H9 (cell line): Measurements from ENCODE around the gene RLN1. TPM values are rescaled to one million over a fixed set of nuclear protein-coding genes. Genes with fewer than 3 reads are reported as not detected.

Experiments
- DNase-seq: peaks from one replicate; pipeline ENCODE4 v3.0.0-alpha.2; 2017
- H2AFZ ChIP-seq: one replicate; pipeline ENCODE4 v1.6.1; 2013; ENCODE audit warnings: mild to moderate bottlenecking, low read length, control low read depth, moderate library complexity
- H2AK5ac ChIP-seq: 2 replicates; pipeline ENCODE4 v1.6.1; 2013; ENCODE audit warnings: low read length, control low read depth, mixed read lengths; ENCODE audit not compliant: insufficient read length
- H2BK120ac ChIP-seq: one replicate; pipeline ENCODE4 v1.6.1; 2013; ENCODE audit warnings: low read depth, mild to moderate bottlenecking, low read length, control low read depth, inconsistent platforms; ENCODE audit not compliant: poor library complexity, severe bottlenecking
- H2BK12ac ChIP-seq: 2 replicates; pipeline ENCODE4 v1.6.1; 2013; ENCODE audit warnings: low read length, control low read depth, mixed read lengths, low read depth; ENCODE audit not compliant: insufficient read length
- H2BK15ac ChIP-seq: 2 replicates; pipeline ENCODE4 v1.6.1; 2013; ENCODE audit warnings: low read depth, low read length, control low read depth
- H2BK20ac ChIP-seq: one replicate; pipeline ENCODE4 v1.6.1; 2013; ENCODE audit warnings: low read depth, mild to moderate bottlenecking, low read length, control low read depth, inconsistent platforms; ENCODE audit not compliant: poor library complexity, severe bottlenecking
- H2BK5ac ChIP-seq: 2 replicates; pipeline ENCODE4 v1.6.1; 2013; ENCODE audit warnings: low read length, control low read depth, mixed read lengths; ENCODE audit not compliant: insufficient read length
- H3K14ac ChIP-seq: 2 replicates; pipeline ENCODE4 v1.6.1; 2013; ENCODE audit warnings: low read length, control low read depth; ENCODE audit not compliant: insufficient read depth
- H3K18ac ChIP-seq: 2 replicates; pipeline ENCODE4 v1.6.1; 2013; ENCODE audit warnings: low read depth, mild to moderate bottlenecking, mixed read lengths, low read length, control low read depth; ENCODE audit not compliant: insufficient read length
- H3K23ac ChIP-seq: 2 replicates; pipeline ENCODE4 v1.6.1; 2013; ENCODE audit warnings: low read length, control low read depth, mixed read lengths, low read depth; ENCODE audit not compliant: insufficient read length
- H3K23me2 ChIP-seq: 2 replicates; pipeline ENCODE4 v1.6.1; 2013; ENCODE audit warnings: low read depth, mild to moderate bottlenecking, mixed read lengths, low read length, control low read depth; ENCODE audit not compliant: insufficient read length, poor library complexity, severe bottlenecking
- H3K27ac ChIP-seq: 2 replicates; pipeline ENCODE4 v1.5.1; 2013; ENCODE audit warnings: low read length, control low read depth, mixed read lengths, low read depth; ENCODE audit not compliant: insufficient read length
- H3K27me3 ChIP-seq: 2 replicates; pipeline ENCODE4 v1.6.1; 2013; ENCODE audit warnings: low read length, control low read depth, inconsistent platforms; ENCODE audit not compliant: insufficient read depth
- H3K4ac ChIP-seq: 2 replicates; pipeline ENCODE4 v1.6.1; 2013; ENCODE audit warnings: low read depth, mild to moderate bottlenecking, control low read depth, inconsistent platforms, low read length, moderate library complexity
- H3K4me1 ChIP-seq: 2 replicates; pipeline ENCODE4 v1.6.1; 2013; ENCODE audit warnings: low read length, control low read depth, inconsistent platforms; ENCODE audit not compliant: insufficient read depth
- H3K4me2 ChIP-seq: 2 replicates; pipeline ENCODE4 v1.6.1; 2013; ENCODE audit warnings: low read length, control low read depth, mixed read lengths; ENCODE audit not compliant: insufficient read length, insufficient read depth
- H3K56ac ChIP-seq: 2 replicates; pipeline ENCODE4 v1.6.1; 2013; ENCODE audit warnings: low read depth, mild to moderate bottlenecking, mixed read lengths, low read length, control low read depth; ENCODE audit not compliant: insufficient read length
- H3K79me1 ChIP-seq: 2 replicates; pipeline ENCODE4 v1.6.1; 2013; ENCODE audit warnings: low read depth, mild to moderate bottlenecking, moderate library complexity, low read length, control low read depth, inconsistent platforms; ENCODE audit not compliant: insufficient read depth, poor library complexity, severe bottlenecking
- H3K79me2 ChIP-seq: 2 replicates; pipeline ENCODE4 v1.6.1; 2013; ENCODE audit warnings: low read length, control low read depth, inconsistent platforms; ENCODE audit not compliant: insufficient read depth
- H3K9ac ChIP-seq: 2 replicates; pipeline ENCODE4 v1.6.1; 2013; ENCODE audit warnings: low read length, control low read depth, mixed read lengths; ENCODE audit not compliant: insufficient read length; ENCODE audit errors: extremely low read depth
- H3K9me3 ChIP-seq: one replicate; pipeline ENCODE4 v1.6.1; 2013; ENCODE audit warnings: low read depth, low read length, inconsistent platforms; ENCODE audit not compliant: control insufficient read depth
- H3T11ph ChIP-seq: one replicate; pipeline ENCODE4 v1.6.1; 2013; ENCODE audit warnings: mild to moderate bottlenecking, low read length, control low read depth, inconsistent platforms
- H4K20me1 ChIP-seq: one replicate; pipeline ENCODE4 v1.6.1; 2013; ENCODE audit not compliant: control insufficient read depth, insufficient read length, insufficient read depth
- H4K5ac ChIP-seq: 2 replicates; pipeline ENCODE4 v1.6.1; 2013; ENCODE audit warnings: low read depth, mild to moderate bottlenecking, mixed read lengths, low read length, control low read depth; ENCODE audit not compliant: insufficient read length
- H4K8ac ChIP-seq: replicated peaks from 2 replicates; pipeline ENCODE4 v1.6.1; 2013; ENCODE audit warnings: low read length, control low read depth, mixed read lengths, low read depth; ENCODE audit not compliant: insufficient read length
- H4K91ac ChIP-seq: 2 replicates; pipeline ENCODE4 v1.6.1; 2013; ENCODE audit warnings: low read depth, mild to moderate bottlenecking, moderate library complexity, mixed read lengths, low read length, control low read depth; ENCODE audit not compliant: insufficient read length
- H3K27ac Mint-ChIP-seq, 3 experiments: 2 replicates in 2 of 3; 3 replicates in 1 of 3; pipeline ENCODE4 v1.8.0; 2020 to 2021; ENCODE audit warnings: mixed read lengths in 3 of 3, mild to moderate bottlenecking in 1 of 3, moderate library complexity in 1 of 3
- H3K27me3 Mint-ChIP-seq: 2 replicates; pipeline ENCODE4 v1.8.0; 2021; ENCODE audit warnings: low read depth, mild to moderate bottlenecking, moderate library complexity, mixed read lengths
- H3K36me3 Mint-ChIP-seq, 3 experiments: 2 replicates in 2 of 3; 3 replicates in 1 of 3; pipeline ENCODE4 v1.8.0; 2020 to 2021; ENCODE audit warnings: low read depth in 3 of 3, mixed read lengths in 3 of 3; ENCODE audit not compliant: insufficient read depth in 1 of 3
- H3K4me1 Mint-ChIP-seq, 2 experiments: 2 replicates each; pipeline ENCODE4 v1.8.0; 2020; ENCODE audit warnings: mixed read lengths in 2 of 2
- H3K4me3 Mint-ChIP-seq, 2 experiments: 2 replicates in 1 of 2; 3 replicates in 1 of 2; pipeline ENCODE4 v1.8.0; 2020 to 2021; ENCODE audit warnings: mild to moderate bottlenecking in 2 of 2, mixed read lengths in 2 of 2, moderate library complexity in 1 of 2
- H3K9me3 Mint-ChIP-seq, 2 experiments: 2 replicates in 1 of 2; 3 replicates in 1 of 2; pipeline ENCODE4 v1.8.0; 2020; ENCODE audit warnings: mild to moderate bottlenecking in 2 of 2, mixed read lengths in 2 of 2, moderate library complexity in 1 of 2
- CTCF ChIP-seq: fragments of 200-600 bp; sonication (generic); conservative IDR thresholded peaks from 3 replicates; pipeline ENCODE4 v1.8.0; 2021; ENCODE audit warnings: antibody characterized with exemption, mild to moderate bottlenecking
- total RNA-seq: library from RNA; stranded (reverse); gene quantifications from 2 replicates; pipeline ENCODE4 v1.2.1, GENCODE V29; 2021

Gene RLN1
- total RNA-seq, 1 experiment from 2014 or later: 0.52 TPM

GRCh38 chr9:5310851-5311250 lies 28.8 kb downstream of the RLN1 start:
- Histone ChIP-seq H2AK5ac (no peak overlapping the region), H2AFZ (no peak overlapping the region), H3K4me2 (no peak overlapping the region), H2BK120ac (no peak overlapping the region), H3K18ac (no peak overlapping the region), H3K4ac (no peak overlapping the region), H2BK20ac (no peak overlapping the region), H3K27ac (no peak overlapping the region), H4K5ac (no peak overlapping the region), H4K91ac (no peak overlapping the region), H3K23ac (no peak overlapping the region), H3K4me1 (no peaks in the 10 kb centered on the region), H3K9ac (no peak overlapping the region), H3K14ac (no peak overlapping the region), H3K9me3 (no peaks in the 10 kb centered on the region), H2BK12ac (no peak overlapping the region), H3K79me2 (no peaks in the 10 kb centered on the region), H3T11ph (no peak overlapping the region), H2BK5ac (no peak overlapping the region), H4K8ac (no peak overlapping the region), H3K27me3 (no peaks in the 10 kb centered on the region), H2BK15ac (no peak overlapping the region), H3K23me2 (no peaks in the 10 kb centered on the region), H3K79me1 (no peaks in the 10 kb centered on the region), H3K56ac (no peak overlapping the region), H4K20me1 (no peaks in the 10 kb centered on the region)
- TF ChIP-seq CTCF: no peak
- no peak overlapping the region for H3K4me3 Mint-ChIP-seq
- peaks cover 5 to 10% of the 10 kb centered on the region in 2 experiments; a peak in 3 of 5 replicates for H3K9me3 Mint-ChIP-seq
- no peak overlapping the region; a peak in 1 of 7 replicates for H3K27ac Mint-ChIP-seq
- no peaks in the 10 kb centered on the region for H3K4me1 Mint-ChIP-seq
- no peak for DNase-seq
- H3K27me3 Mint-ChIP-seq: no peaks in the 10 kb centered on the region; the same call in 1 of the 2 replicates
- peaks cover 2 to 9% (median 4%) of the 10 kb centered on the region in 3 experiments; a peak in 4 of 7 replicates for H3K36me3 Mint-ChIP-seq
